NCI-H1694 treated with DMSO at 0.1 percent for 48 hours (cell line): Measurements from ENCODE around the gene PCNX2.
"Not testable (repeated sequence)": the region's sequence is repeated elsewhere in the genome, so short reads cannot be mapped to it uniquely, and the experiment has no call there.

Source experiments
- DNase-seq: peaks from one replicate; lab custom pipeline; 2025; lab: John Stamatoyannopoulos, UW

PCNX2 gene

DNA sequence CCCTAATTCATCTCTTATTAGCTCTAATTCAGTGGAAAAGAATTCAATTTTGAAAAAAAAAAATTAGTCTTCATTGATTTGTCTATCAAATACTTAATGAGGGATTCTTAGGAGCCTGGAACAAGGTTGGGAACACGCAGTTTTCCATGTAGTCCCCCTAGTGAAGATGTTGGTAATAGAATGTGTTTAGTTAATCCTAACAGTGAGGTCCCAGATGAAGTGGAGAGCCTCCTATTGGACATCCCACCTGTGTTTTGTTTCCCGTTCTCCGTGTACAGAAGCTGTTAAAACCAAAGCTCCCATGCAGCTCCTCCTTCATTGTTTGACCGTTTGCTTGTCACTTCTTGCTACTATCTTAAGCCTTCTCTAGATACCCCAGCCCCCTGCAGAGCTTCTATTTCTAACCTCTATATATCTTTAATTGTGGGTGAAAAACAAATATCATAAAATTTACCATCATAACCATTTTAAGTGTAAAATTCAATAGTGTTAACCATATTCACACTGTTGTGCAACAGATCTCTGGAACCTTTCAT, 67.5 kb downstream of the PCNX2 start:
- DNase-seq, result no peak

DNA sequence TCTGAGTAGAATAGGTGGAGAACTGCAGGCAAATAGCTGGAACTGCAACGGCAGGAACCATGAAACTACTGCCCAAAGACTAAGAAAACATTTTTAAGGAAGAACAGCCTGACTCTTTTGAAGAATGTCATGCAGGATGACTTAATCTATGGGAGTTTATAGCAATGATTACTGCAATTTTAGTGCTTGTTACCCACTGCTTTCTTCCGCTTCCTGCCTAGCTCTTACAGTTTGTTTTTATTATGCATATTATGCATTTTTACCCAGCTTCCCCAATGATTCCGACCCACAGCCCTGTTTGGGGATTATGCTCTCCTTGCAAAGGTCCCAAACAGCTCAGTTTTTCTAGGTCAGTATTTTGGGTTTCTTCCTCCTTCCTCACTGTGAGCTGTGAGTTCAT, 71.2 kb downstream of the PCNX2 start:
- no peak for DNase-seq

DNA sequence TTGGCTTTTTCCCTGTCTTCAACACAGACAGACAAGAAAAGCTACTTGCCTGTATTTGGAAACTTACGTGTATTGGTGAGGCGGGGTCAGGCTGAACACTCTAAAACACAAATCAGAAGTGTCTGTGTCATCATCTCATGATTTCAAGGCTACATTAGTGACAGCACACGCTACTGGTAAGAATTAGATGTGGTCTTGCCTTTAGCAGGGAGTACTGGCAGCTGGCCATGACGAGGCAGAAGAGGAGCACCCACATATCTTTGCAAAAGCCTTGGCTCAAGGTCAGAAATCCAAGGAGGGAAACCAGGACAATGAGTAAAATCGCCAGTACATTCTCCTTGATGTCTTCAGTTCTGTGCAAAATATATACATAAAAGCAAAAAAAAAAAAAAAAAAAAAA, 77.7 kb downstream of the PCNX2 start:
- DNase-seq, result no peak

DNA sequence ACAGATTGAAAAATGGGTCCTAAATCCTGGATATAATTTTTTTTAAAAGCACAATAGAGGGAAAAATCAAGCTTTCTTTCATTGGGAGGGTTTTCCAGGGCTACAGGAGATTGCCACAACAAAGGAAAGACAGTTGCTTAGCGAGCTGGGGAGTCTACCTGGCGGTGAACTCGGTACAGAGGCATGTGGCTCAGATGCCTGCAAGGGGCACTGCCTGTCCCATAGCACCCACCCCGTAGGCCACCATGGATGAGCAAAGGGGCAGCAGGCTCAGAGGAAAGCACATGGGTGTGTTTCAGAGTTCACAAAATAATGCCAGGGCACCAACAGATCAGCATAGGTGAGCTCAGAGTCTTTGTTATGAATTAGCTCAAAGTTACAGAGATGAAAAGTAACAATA, 79.5 kb downstream of the PCNX2 start:
- no peak for DNase-seq

DNA sequence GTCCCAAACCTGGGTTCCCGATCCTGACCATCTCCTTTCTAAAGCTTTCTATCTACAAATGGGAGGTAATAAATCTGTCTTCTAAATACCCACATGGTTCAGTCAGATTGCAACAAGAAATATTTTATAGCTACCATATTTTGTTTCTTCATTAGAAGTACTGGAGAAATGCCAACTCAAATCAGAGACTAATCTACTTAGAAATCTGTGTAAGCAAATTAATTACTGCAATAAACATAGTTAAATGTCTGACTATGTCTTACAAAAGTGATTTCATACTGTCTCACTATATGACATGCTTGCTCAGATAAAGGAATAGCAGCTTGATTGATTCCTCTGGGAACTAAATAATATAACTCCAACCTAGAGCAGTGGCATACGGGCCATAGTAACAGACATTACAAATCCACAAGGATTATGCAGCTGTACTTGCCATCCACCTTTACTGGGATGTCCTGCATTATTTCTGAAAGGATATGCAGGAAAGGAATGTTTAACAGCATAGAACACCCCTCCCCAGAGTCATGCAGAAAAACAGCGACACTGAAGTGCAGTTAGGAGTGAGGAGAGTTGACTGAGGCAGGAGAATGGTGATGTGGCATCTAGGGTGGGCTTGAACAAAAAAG, 80.3 kb downstream of the PCNX2 start:
- no peak for DNase-seq

DNA sequence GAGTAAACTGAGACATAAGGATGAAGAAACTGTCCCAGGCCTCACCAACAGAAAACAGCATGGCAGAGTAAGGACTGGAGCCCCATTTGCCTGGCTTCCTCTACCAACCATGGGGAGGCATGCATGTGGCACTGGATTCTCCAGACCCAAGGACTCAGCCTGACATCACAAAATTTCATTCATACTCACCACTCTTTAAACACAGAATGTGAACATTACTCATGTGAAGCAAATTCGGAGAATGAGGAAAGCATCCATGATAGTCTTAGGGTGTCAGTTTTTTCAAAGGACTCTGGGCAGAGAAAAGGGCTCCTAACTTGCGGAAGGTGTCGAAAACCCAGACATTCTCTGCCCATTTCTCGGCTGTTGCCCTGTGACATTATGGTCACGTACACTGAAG, 83.9 kb downstream of the PCNX2 start:
- DNase-seq, result no peak

DNA sequence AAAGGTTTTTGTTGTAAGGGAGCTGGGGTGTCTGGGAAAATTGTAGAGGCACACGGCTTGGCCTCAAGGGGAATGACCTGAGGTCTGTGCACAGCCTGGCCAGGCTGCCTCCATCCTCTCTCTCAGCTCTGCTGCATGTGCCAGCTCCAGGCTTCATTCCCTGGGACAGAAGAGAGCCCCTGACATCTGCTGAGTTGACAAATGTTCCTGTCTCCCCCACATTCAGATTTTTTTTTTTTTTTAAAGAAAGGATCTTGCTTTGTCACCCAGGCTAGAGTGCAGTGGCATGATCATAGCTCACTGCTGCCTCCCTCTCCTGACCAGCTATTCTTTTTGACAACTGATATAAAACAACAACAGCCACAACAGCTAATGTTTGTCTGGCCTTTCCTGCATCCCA, 84.4 kb downstream of the PCNX2 start:
- no peak for DNase-seq

DNA sequence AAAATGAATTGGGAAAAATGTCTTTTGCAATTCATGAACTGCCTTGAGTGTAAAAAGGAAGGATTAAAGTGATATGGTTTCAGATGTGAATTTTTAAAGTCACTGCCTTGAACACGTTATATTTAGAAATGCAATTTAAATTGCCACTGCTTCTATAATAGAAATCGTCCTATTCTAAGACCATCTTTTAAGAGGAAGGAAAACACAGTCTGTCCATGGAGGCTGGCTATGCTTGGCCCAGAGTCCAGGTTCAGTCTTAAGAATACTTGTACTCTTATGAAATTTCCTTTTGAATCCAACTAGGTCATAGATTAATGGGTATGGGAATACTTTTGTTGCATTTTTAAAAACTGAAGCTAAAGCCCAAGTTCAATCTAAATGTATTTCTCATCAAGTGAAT, 86.0 kb downstream of the PCNX2 start:
- no peak for DNase-seq

DNA sequence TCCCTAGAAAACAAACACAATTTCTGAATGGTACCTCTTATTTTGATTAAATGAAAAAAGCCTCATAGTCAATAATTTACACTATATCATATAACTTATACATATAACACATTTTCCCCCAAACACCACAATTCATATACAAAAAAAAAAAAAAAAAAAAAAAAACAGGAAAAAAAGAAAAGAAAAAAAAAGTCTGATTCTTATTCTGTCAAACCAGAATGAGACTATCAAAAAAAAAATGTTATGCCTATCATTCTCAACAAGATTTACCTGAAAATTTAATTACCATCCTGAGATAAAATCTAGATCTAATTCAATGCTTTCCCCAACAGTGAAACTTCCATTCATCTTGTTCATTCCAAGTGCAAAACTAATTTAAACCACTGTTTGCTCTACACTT, 86.8 kb downstream of the PCNX2 start:
- DNase-seq, result no peak

DNA sequence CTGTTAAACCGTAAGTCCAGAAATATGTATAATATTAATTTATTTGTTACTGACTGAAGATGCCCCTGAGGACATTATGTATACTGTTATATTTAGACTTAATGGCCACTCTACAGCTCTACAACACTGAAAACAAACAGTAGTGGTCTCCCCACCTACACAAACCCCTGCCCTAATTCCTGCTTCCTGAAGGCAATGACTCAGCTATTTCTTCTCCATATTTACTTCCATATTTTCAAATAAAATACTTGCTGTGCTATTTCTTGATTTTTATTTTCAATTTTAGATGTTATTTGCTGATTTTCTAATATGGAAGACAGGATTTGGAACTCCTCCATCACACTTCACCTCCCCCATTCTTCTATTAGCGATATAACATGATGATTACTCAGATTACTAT, 97.6 kb downstream of the PCNX2 start:
- no peak for DNase-seq

DNA sequence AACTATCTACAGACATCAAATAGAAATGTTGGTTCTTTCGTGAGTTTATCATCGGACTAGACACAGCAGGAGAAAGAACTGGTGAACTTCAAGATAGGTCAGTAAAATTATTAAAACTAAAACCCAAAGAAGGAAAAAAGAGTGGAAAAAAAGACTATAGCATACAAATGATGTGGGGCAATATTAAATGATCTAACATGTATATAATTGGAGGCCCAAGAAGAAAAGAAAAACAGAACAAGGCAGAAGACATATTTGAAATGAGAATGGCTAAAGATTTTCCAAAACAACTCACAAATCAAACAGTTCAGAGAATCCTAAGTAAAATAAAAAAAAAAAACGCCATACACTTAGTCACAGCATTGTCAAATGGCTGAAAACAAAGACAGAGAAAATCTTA, 101.8 kb downstream of the PCNX2 start:
- DNase-seq, result no peak

DNA sequence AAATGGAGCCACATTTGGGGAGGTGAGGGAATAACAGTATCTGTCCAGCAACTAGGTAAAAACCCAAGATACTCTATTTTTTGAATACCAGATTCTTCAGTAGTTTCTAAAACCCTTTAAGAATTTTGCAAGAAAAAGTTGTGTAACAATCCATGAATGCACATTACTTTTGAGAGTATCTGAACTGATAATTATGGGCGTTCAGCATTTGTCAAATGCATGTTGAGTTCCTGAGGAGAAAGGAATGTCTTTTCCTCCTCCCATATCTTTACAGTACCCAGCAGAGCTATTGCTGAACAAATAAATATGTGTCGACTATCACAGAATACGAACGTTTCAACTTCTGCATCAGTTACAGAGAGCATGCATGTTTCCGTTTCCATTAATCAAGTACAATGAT, 104.5 kb downstream of the PCNX2 start:
- no peak for DNase-seq

DNA sequence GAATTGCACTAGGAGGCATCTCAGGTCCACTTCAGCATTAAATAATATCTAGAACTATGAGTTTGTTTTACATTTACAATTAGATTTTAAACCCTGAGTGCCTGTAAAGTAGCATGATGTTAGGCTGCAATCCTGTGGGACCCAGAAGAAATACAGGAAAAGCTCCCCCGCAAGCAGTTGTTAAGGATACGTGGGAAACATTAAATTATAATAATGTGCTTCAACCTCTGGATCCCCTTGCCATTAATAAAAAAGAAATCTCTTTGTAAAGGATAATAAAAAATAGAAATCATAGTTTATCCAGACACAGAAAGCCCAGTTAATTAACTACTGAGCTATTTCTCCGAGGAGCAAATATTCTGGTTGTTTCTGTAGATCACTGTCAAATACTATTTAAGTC, 106.0 kb downstream of the PCNX2 start:
- no peak for DNase-seq

DNA sequence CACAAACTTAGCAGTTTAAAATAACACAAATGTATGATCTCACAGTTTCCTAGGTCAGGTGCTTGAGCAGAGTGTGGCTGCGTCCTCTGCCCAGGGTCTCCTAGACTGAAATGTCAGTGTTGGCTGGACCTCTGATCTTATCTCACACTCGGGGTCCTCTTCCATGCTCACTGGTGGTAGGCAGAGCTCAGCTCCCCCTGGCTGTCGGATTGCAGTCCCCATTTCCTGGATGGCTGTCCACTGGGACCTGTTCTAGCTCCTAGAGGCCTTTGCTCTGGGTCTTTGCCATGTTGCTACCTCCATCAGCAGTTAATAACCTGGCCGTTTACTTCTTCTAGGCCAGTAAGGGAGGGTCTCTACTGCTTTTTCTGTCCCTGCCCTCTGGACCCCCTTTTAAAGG, 107.5 kb downstream of the PCNX2 start:
- no peak for DNase-seq

DNA sequence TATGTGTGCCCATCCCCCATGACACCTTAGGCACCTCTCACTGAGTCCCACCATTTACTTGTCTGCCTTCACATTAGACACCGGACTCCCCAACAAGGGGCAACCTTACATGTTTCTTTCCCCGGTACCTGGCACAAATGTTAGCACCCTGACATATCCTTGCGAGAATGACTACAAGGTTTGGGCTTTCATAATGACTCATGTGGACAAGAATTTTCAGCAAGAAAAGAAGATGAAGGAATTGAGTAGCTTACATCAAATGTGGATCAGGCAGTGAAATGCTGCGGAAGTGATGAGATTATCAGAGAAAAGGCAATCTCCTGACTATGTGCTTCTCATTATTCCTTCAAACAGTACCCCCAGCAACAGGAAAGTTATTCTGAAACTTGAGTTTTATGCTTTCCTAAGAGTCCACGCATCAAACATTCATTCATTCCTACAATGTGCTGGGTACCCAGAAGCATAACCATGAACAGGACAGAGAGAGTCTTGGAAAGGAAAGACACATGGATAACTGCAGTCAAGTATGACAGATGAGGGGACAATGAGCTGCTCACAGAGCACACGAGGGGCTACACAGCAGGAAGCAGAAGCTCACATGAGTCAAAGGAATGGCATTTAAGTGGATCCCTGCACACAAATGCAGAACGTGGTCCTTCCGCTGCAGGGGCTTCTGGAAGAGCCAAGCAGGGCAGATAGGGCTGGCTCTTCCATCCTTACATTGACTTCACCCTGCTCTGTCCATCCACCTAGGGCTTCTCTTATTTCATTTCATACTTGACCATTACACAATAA, 112.1 kb downstream of the PCNX2 start:
- DNase-seq, result no peak

DNA sequence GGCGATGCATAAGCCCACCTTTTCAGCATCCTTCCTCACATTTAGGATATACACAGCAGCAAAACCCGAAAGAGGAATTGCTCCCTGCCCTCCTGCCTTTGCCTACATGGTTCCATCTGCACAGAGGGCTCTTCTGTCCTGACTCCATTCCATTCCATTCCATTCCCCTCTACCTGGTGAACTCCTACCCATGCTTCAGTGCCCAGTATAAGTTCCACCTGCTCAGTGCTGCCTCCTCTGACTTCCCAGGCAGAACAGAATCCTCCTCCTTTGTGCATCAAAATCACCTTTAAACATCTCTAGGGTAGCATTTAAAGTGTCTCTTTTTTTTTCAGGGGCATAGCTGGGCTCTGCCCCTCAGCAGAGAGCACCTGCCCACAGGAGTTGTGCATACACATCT, 112.9 kb downstream of the PCNX2 start:
- DNase-seq, result no peak

DNA sequence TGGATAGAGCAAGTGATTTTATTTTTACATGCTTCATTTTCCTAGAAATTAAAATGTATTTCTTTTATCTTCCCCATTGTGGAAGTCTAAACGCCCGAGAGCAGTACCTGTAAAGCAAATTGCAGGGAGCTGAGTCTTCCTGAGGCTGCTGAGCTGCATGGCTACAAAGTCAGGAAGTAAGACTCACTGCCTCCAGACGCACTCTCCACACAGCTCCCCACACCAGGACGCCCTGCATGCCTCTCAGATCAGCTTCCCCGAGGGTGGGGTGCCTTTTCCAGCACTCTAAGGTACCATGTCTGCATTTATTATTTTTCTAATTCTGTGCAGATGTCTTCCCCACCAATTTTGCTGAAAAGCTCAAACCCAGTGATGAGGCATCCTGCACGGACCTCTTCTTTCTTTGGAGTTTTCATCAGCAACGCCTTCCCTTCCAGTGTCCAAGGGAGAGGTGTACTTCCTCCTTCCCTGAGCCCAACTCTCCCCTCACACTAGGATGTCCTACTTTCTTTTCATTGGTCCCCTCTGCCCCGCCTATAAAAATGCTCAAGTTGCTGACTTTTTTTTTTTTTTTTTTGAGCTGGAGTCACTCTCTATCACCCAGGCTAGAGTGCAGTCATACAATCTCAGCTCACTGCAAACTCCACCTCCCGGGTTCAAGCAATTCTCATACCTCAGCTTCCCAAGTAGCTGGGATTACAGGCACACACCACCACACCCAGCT, 114.7 kb downstream of the PCNX2 start:
- no peak for DNase-seq

DNA sequence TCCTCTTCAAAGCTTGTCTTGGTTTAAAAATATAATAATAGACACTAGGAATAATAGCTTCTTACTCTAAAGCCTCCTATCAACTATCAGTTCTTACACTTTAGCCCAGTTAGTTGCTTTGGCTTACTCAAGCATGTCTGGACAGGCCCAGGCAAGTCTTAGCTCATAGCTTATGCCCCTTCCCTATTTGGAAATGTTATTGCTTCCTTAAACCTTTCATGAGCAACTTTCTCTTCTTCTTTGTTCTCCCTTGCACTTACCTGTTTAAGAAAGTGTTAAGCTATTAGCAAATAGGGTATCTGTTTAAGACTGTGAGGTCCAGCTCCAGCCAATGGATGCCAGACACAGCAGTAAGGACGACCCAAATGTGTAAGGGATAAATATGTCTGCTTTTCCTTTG, 115.9 kb downstream of the PCNX2 start:
- not testable (repeated sequence) for DNase-seq

DNA sequence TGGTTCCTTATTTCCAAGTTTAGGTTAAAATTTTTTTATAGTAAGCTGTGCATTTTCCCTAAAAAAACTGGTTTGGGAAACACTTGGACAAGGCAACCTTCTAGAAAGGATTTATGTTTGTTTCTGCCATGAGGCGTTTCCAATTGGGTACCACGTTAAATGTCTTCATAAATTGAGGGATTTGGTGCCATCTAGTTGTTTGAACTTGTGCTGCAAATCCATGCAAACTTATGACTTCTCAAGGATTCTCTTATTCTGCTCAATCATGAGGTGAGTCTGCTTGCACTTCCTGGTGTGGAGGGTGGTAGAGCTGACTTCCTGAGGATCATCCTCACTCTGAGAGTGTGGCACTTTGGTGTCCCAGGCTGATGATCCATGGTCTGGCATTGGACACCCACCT, 123.3 kb downstream of the PCNX2 start:
- peak; percentile 1 for DNase-seq

DNA sequence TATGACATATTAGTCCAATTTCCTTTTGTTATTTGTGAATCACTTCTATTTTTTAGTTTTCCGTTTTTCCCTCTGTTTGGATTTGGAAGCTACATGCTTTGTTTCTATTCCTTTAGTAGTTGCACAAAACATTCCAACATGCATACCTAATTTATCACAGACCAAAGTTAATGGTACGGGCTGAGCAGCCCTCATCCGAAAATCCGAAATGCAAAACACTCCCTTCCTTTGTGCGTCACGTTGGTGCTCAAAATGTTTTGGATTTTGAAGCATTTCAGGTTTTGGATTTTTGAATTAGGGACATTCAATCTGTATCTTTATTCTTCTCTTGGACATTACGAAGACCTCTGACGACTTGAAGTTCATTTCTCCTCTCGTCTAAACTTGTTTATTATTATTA, 124.8 kb downstream of the PCNX2 start:
- no peak for DNase-seq

DNA sequence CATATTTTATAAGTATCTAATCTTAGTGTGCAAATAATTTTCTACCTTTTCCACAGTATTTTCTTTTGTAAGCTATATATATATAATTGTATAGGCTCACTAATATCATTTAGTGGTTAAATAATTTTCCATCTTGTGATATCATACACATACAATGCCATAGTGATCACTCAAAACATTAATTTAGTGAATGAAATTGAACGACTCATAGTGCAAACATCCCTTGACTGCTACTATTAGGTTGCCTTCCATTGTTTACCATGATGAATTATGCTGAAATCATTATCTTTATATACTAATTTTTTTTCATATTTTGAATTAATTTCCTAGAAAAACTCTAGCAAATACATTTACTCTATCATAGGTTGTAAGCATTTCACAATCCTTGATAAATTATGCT, 127.1 kb downstream of the PCNX2 start:
- no peak for DNase-seq

DNA sequence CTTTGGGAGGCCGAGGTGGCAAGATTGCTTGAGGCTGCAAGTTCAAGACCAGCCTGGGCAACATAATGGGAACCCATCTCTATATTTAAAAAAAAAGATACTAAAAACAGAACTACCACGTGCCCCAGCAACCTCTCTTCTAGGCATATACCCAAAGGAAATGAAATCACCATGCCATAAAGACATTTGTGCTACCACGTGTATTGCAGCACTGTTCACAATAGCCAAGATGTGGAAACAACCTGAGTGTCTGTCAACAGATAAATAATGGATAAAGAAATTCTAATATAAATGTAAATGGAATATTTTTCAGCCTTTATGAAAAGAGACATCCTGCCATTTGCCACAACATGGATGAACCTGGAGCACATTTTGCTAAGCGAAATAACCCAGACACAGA, 128.6 kb downstream of the PCNX2 start:
- DNase-seq, result no peak

DNA sequence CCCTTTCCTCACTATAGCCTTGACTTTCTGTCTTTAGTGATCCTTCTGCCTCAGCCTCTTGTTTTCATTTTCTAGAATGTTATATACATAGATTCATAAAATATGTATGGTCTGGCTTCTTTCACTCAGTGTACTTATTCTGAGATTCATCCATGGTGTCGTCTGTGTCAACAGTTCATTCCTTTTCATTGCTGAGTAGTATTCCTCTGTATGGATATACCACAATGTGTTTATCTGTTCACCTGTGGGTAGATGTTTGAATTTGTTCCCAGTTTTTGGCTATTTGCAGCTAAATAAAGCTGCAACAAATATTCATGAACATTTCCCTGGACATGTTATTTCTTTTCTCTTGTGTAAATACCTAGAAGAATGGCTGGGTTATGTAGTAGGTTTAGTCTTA, 131.8 kb downstream of the PCNX2 start:
- no peak for DNase-seq
